ENCODE results near the gene SEPTIN11. TPM values are rescaled to one million over a fixed set of nuclear protein-coding genes. Genes with fewer than 3 reads are reported as not detected.

Gene SEPTIN11
- total RNA-seq, 1 donor from 2014 or later = 149 TPM

- TF ChIP-seq CTCF (conservative IDR thresholded peaks at IDR 0.05) = no peak
- Mint-ChIP-seq H3K36me3 (peaks cover 58% of the 10 kb centered on the region), H3K4me1 (ENCODE audit: unreplicated experiment) (peaks cover 18% of the 10 kb centered on the region), H3K4me3 (no peak overlapping the region), H3K9me3 (no peaks in the 10 kb centered on the region), H3K27me3 (no peaks in the 10 kb centered on the region), H3K27ac (no peak overlapping the region)
- no peak for DNase-seq (ENCODE audit: extremely low spot score, unreplicated experiment)
These were observed 46.2 kb downstream of the SEPTIN11 start for GRCh38 chr4:76995776-76996175.

- DNase-seq (ENCODE audit: extremely low spot score, unreplicated experiment) = no peak
- Mint-ChIP-seq H3K36me3 (peaks cover 53% of the 10 kb centered on the region), H3K27me3 (no peaks in the 10 kb centered on the region), H3K27ac (no peak overlapping the region), H3K4me3 (no peak overlapping the region), H3K9me3 (no peaks in the 10 kb centered on the region), H3K4me1 (ENCODE audit: unreplicated experiment) (peaks cover 18% of the 10 kb centered on the region)
- TF ChIP-seq CTCF (conservative IDR thresholded peaks at IDR 0.05) = no peak
These were observed 46.9 kb downstream of the SEPTIN11 start for GRCh38 chr4:76996445-76996844.

GRCh38 chr4:76997077-76997476, 47.5 kb downstream of the SEPTIN11 start:
- Mint-ChIP-seq H3K9me3 (no peaks in the 10 kb centered on the region), H3K27me3 (no peaks in the 10 kb centered on the region), H3K4me1 (ENCODE audit: unreplicated experiment) (peaks cover 23% of the 10 kb centered on the region), H3K27ac (no peak overlapping the region), H3K36me3 (peaks cover 49% of the 10 kb centered on the region), H3K4me3 (no peak overlapping the region)
- no peak for DNase-seq (ENCODE audit: extremely low spot score, unreplicated experiment)
- no peak for TF ChIP-seq CTCF (conservative IDR thresholded peaks at IDR 0.05)

GRCh38 chr4:76997532-76997931, 48.0 kb downstream of the SEPTIN11 start:
- Mint-ChIP-seq H3K27me3 (no peaks in the 10 kb centered on the region), H3K4me3 (no peak overlapping the region), H3K9me3 (no peaks in the 10 kb centered on the region), H3K36me3 (peaks cover 49% of the 10 kb centered on the region), H3K4me1 (ENCODE audit: unreplicated experiment) (peaks cover 28% of the 10 kb centered on the region), H3K27ac (no peak overlapping the region)
- TF ChIP-seq CTCF (conservative IDR thresholded peaks at IDR 0.05) = no peak
- DNase-seq (ENCODE audit: extremely low spot score, unreplicated experiment) = no peak

GRCh38 chr4:76998251-76998901, 48.8 kb downstream of the SEPTIN11 start:
- Mint-ChIP-seq H3K36me3 (peaks cover 44% of the 10 kb centered on the region), H3K4me3 (no peak overlapping the region), H3K9me3 (no peaks in the 10 kb centered on the region), H3K27ac (peak overlapping the region; percentile 78), H3K27me3 (no peaks in the 10 kb centered on the region), H3K4me1 (ENCODE audit: unreplicated experiment) (peaks cover 33% of the 10 kb centered on the region)
- DNase-seq (ENCODE audit: extremely low spot score, unreplicated experiment) = no peak
- TF ChIP-seq CTCF (conservative IDR thresholded peaks at IDR 0.05) = no peak

Other genes with a start within 250 kb of the SEPTIN11 start
- 4.8 and 8.4 TPM in 2 replicates for gene SOWAHB, start 51.6 kb upstream of the SEPTIN11 start, total RNA-seq (ENCODE audit: low replicate concordance)
- 220 and 270 TPM in 2 replicates for gene CCNI, start 126.2 kb downstream of the SEPTIN11 start, total RNA-seq (ENCODE audit: low replicate concordance)
- gene CCNG2, start 207.5 kb downstream of the SEPTIN11 start, total RNA-seq (ENCODE audit: low replicate concordance) = 53.0 and 67.9 TPM in 2 replicates